GM19240 (cell line): ENCODE data around the gene MTMR2.

Experiments
- DNase-seq: peaks from one replicate; pipeline ENCODE4 v3.0.0; 2011; ENCODE audit warnings: low spot score; ENCODE audit not compliant: insufficient read length

MTMR2 gene

GRCh38 chr11:95918056-95918455, 5.9 kb downstream of the MTMR2 start:
- DNase-seq = no peak

- no peak for DNase-seq
Observed at GRCh38 chr11:95917193-95918036, 6.5 kb downstream of the MTMR2 start.

- DNase-seq = no peak
Observed at GRCh38 chr11:95916049-95916448, 7.9 kb downstream of the MTMR2 start.

GRCh38 chr11:95915051-95915450, 8.9 kb downstream of the MTMR2 start:
- no peak for DNase-seq

- DNase-seq = no peak
Observed at GRCh38 chr11:95913830-95914615, 9.9 kb downstream of the MTMR2 start.

- DNase-seq = no peak
Observed at GRCh38 chr11:95912902-95913560, 10.9 kb downstream of the MTMR2 start.

GRCh38 chr11:95911369-95911759, 12.5 kb downstream of the MTMR2 start:
- no peak for DNase-seq

- no peak for DNase-seq
Observed at GRCh38 chr11:95910638-95911368, 13.1 kb downstream of the MTMR2 start.

GRCh38 chr11:95908826-95909225, 15.1 kb downstream of the MTMR2 start:
- DNase-seq = no peak

GRCh38 chr11:95907476-95907875, 16.4 kb downstream of the MTMR2 start:
- DNase-seq = no peak

- DNase-seq = no peak
Observed at GRCh38 chr11:95904009-95904650, 19.8 kb downstream of the MTMR2 start.

GRCh38 chr11:95898782-95899181, 25.1 kb downstream of the MTMR2 start:
- no peak for DNase-seq

GRCh38 chr11:95897731-95898130, 26.2 kb downstream of the MTMR2 start:
- no peak for DNase-seq

GRCh38 chr11:95895815-95896214, 28.1 kb downstream of the MTMR2 start:
- DNase-seq = no peak

- DNase-seq = no peak
Observed at GRCh38 chr11:95892892-95893570, 30.9 kb downstream of the MTMR2 start.

- DNase-seq = no peak
Observed at GRCh38 chr11:95892492-95892891, 31.4 kb downstream of the MTMR2 start.

- no peak for DNase-seq
Observed at GRCh38 chr11:95891423-95892170, 32.3 kb downstream of the MTMR2 start.

GRCh38 chr11:95888852-95889251, 35.1 kb downstream of the MTMR2 start:
- no peak for DNase-seq

GRCh38 chr11:95888439-95888838, 35.5 kb downstream of the MTMR2 start:
- DNase-seq = no peak

GRCh38 chr11:95886462-95886861, 37.4 kb downstream of the MTMR2 start:
- no peak for DNase-seq
